ENCODE measurements around the gene COQ6.
"Not testable (repeated sequence)": the region's sequence is repeated elsewhere in the genome, so short reads cannot be mapped to it uniquely, and the experiment has no call there.

The COQ6 gene

GRCh38 chr14:73949752-73950734 is at the start of gene COQ6, which contains the start of gene FAM161B:
TSS of gene COQ6 (plus strand) at chr14:73950302. CDS start at chr14:73950333, 31 bp downstream.
TSS of gene FAM161B (minus strand) at chr14:73950094. CDS start at chr14:73950026, 68 bp downstream.
- peak; percentile 97 for DNase-seq

DNA sequence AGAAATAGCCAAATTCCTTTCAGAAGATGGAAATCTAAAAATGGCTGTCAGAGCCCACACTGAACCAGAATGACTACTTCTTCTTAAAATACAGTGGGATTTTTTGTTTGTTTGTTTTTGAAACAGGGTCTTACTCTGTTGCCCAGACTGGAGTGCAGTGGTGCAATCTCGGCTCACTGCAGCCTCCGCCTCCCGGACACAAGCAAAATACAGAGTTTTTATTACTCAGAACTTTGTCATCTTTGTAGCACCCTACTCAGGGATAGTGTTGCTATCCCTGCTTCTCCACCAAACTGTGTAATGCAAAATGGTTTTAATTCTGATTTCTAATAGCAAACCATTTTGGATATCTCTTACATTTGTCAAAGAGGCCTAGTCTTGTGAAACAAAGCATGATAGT is 47.1 kb upstream of the COQ6 start:
- no peak for DNase-seq

GRCh38 chr14:73909681-73910080 is 40.4 kb upstream of the COQ6 start:
- no peak for DNase-seq

- DNase-seq, result no peak
Measured at GRCh38 chr14:73913256-73913655, 36.8 kb upstream of the COQ6 start.

DNA sequence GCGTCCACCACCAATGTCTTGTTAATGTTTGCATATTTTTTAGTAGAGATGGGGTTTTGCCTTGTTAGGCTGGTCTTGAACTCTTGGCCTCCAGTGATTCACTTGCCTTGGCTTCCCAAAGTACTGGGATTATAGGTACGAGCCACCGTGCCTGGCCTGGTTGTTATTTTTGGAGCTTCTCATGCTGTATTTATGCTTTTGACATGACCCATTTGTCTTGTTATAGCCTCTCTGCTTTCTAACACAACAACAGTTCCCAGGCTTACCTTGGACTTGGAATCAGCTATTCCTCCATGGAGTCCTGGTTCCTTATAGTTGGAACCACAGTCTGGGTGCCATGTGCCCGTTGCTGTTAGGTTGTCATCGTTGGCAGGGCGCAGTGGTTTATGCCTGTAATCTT is 33.8 kb upstream of the COQ6 start:
- no peak for DNase-seq

DNA sequence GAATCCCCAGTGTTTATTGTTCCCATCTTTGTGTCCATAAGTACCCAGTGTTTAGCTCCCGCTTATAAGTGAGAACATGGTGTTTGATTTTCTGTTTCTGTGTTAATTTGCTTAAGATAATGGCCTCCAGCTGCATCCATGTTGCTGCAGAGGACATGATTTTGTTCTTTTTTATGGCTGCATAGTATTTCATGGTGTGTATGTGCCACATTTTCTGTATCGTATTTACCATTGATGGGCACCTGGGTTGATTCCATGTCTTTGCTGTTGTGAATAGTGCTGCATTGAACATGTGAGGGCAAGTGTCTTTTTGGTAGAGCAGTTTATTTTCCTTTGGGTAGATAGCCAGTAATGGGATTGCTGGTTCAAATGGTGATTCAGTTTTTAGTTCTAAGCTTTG is 30.6 kb upstream of the COQ6 start:
- not testable (repeated sequence) for DNase-seq

GRCh38 chr14:73924337-73924736 is 25.8 kb upstream of the COQ6 start:
- DNase-seq, result no peak

DNA sequence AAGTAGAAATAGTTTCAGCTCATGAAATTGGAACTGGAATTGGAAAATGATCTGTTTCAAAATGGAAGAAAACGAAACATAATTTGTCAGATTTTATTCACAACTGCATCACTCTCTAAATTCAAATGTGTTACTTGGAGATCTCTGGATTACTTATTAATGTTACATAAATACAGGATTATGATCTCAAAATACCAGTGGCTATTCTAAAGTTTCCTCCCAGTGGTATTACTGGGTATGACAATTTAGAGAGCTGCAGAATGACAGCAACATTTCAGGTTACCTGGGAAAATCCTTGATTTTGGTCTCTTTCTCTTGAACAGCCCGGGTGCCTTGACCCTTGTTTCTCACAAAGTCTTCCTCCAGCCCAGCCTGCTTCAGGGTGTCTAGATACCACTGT is 14.4 kb upstream of the COQ6 start:
- DNase-seq, result no peak

DNA sequence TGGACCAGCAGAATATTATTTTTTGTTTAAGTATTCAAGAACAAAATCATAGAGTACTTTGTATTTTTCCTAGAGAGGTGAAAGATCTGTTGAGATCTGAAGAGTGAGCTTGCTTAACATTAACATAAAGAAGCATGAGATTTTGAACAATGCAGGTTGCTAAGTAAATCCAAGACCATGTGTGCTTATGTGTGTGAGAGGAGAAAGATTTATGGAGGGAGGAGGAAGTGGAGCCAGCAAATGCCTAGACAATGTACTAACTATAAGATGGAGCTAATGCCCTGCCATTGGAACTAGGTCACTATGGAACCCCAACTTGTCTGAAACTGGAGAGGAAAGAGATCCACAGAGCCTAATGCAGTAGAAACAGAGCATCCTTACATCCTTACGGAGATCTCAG is 13.6 kb upstream of the COQ6 start:
- DNase-seq, result no peak

DNA sequence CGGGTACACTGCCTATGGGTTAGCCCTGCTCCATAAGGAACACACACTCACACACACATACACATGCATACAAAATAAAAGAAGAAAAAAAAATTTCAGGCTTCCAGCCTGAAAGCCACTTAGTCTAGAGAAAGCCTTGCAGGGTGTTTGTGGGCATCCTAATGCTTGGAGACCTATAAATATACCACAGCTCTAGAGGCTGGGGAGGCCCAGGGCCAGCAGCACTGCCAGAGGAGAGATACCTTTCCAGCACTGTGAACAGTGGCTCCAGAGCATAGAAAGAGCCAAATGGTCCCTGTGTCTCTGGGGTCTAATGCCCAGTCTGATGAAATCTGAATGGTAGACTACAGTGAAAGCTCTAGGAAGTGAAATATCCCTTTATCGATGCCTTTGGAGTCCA is 13.1 kb upstream of the COQ6 start:
- no peak for DNase-seq

DNA sequence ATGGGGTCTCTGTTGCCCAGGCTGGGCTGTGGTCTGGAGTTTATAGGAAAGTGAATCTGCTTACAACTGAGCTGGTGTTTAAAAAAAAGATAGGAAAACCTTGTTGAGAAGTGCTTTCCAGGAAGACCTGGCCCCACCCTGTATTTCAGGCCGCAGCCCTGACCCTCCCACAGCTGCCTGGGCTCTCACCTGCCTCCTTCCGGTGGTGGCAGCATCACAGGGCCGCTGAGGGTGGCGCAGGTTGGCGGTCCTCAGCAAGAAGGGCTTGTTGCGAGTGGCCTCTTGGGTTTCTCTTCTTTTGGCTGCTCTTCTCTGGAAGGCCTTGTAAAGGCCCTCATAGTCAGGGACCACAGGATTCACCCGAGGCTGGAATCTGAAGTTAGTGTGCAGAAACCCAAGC is 7.9 kb upstream of the COQ6 start:
- DNase-seq, result no peak

DNA sequence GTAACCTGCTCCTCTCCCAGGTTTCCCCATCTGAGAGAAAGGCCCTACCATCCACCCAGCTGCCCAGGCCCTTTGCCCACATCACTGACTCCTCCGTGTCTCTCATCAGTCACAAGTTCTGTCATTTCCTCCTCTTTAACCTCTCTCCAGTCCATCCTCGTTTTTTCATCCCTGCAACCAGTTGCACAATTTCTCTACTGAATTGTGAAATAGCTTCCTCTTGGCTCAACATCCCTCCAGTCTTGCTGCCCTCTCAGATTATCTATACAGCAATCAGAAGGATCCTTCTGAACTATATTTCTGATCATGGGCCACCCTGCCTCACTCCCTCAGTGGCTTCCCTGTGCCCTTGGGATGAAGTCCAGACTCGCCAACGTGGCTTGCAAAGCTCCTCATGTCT is 7.0 kb upstream of the COQ6 start:
- DNase-seq, result no peak

GRCh38 chr14:73944432-73945158 is 5.5 kb upstream of the COQ6 start:
- no peak for DNase-seq

- DNase-seq, result no peak
Measured at GRCh38 chr14:73945159-73945670, 4.9 kb upstream of the COQ6 start.

DNA sequence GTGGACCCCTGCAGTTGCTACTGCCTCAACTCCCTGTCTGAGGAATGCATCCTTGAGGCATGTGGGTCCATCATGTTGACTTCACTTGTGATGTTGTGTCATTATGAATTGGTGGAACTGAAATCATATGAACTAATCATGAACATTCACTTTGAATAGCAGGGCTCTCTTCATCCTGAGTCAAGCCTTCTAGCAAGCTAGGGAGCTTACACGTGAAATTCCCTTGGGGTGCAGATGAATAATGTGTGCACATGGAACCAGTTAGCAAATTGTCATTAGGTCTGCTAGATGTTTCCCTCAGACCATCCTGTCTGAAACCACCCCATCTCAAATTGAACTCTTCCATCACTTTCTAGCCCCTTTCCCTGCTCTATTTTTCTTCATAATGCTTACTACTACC is 3.6 kb downstream of the COQ6 start:
- no peak for DNase-seq

GRCh38 chr14:73955674-73956073 is 5.6 kb downstream of the COQ6 start:
- no peak for DNase-seq

DNA sequence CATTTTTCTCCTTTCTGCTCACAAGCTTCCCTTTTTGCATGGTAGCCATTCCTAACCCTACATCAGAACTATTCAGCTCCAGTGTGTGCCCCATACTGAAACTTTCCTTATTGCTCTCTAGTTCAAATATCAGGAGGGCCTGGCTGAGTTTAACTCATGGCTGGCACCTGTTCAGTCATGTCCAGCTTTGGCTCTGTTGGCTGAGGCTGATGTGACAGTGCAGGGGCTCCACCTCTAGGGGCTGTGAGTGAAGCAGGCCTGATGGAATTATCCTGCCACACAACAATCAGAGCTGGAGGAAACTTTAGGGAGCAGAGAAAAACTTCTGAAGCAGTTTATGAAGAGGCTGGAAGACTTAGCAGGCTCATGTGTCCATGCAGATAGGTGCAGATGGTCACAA is 8.5 kb downstream of the COQ6 start:
- no peak for DNase-seq

DNA sequence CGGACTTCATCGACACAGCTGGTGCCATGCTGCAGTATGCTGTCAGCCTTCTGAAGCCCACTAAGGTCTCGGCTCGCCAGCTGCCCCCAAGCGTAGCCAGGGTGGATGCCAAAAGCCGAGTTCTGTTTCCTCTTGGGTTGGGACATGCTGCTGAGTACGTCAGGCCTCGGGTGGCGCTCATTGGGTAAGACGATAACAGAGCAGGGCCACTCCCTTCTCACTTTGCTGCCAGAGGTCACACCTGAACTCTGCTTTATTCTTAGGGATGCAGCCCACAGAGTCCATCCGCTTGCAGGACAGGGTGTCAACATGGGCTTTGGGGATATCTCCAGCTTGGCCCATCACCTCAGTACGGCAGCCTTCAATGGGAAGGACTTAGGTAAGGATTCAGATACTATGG is 11.1 kb downstream of the COQ6 start:
- no peak for DNase-seq

GRCh38 chr14:73965216-73965615 is 15.1 kb downstream of the COQ6 start:
- no peak for DNase-seq

DNA sequence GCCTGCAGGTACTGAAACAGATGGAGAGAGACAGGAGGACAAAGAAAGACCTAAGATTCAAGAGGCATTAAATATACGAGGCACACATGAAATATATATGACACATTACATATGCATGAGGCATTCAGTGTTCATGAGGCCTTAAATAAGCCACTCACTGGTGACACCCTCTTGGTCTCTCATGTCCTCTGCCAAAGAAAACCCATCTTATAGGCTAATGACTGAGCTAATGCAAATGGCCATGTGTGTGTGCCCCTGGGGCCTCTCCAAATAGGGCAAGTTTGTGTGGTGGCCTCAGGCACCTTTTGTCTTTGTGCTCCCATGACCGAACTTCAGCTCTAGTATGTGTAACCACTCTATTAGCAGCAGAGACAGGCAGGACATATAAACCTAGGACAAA is 18.8 kb downstream of the COQ6 start:
- DNase-seq, result no peak

DNA sequence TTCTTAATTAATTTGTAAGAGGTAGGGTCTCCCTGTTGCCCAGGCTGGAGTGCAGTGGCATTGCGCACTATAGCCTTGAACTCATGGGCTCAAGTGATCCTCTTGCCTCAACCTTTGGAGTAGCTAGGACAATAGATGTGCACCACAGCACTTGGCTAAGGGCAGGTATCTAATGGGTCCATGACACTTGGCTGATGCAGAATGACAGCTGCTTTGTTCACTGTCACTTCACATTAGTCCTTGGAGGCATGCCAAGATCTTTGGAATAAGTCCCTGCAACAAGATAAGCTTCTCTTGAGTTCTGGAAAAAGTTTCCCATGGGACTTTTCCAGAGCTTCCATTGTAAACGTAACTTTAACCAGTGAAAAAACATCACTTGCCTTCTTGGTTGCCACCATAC is 23.4 kb downstream of the COQ6 start:
- DNase-seq, result peak; percentile 17

DNA sequence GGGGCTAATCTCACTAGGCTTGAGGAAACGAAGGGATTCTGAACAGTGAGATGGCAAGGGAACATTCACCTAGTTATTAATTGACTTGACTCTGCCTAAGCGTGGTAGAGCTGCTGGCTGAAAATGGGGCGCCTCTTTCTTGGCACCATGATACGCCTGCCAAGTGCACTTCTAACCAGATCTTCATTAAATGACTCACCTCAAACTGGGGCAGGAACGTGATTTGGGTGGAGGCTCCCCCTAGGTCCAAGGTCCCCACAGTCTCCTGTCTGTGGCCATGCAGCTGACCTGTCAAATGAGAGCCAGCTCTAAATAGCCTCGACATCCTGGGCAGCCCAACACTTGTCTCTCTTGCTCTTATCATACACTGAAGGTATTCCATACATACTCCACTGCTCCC is 26.0 kb downstream of the COQ6 start:
- DNase-seq, result no peak

- no peak for DNase-seq
Measured at GRCh38 chr14:73977896-73978295, 27.8 kb downstream of the COQ6 start.

DNA sequence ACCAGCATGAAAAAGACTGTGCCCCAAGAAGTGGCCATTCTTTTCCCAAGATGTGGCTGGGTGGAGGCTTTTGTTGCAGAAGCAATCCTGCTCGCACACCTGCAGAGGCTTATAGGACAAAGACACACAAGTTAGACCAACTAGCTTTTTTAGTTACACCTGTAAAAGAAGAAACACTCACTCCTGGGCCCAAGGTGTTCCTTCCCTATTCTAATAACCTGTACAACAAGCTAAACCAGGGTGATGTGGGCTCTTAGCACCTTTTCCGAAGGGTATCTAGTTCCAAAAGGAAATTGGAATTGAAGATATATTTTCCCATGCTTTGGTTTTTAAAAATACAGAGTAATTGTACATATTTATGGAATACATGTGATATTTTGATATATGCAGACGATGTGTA is 38.0 kb downstream of the COQ6 start:
- no peak for DNase-seq

All from NCI-H1105 (cell line).